Adrenal gland (tissue), 5 donors: ENCODE data around the gene SLC26A1.

Experiments
- POLR2A ChIP-seq, 2 donors: fragments of 450-650 bp; IDR thresholded peaks; one replicate each; pipeline ENCODE4 v1.6.1; 2017; ENCODE audit warnings: antibody characterized with exemption in 2 of 2, mild to moderate bottlenecking in 2 of 2, moderate library complexity in 1 of 2
- TF ChIP-seq, protein P1 (sequence below), 6 experiments: fragments of 450-650 bp in 4 of 6; fragments of 200-600 bp in 2 of 6; sonication (generic) in 1 of 6; IDR thresholded peaks; 1 replicate in 5 of 6; 2 replicates in 1 of 6; pipeline versions ENCODE4 v1.5.1 to v1.8.0; 2016 to 2021; ENCODE audit warnings: antibody characterized with exemption in 6 of 6, mild to moderate bottlenecking in 2 of 6, moderate library complexity in 1 of 6
- donor health status: DM: no; HTN: no; CAD: no.

DNA sequence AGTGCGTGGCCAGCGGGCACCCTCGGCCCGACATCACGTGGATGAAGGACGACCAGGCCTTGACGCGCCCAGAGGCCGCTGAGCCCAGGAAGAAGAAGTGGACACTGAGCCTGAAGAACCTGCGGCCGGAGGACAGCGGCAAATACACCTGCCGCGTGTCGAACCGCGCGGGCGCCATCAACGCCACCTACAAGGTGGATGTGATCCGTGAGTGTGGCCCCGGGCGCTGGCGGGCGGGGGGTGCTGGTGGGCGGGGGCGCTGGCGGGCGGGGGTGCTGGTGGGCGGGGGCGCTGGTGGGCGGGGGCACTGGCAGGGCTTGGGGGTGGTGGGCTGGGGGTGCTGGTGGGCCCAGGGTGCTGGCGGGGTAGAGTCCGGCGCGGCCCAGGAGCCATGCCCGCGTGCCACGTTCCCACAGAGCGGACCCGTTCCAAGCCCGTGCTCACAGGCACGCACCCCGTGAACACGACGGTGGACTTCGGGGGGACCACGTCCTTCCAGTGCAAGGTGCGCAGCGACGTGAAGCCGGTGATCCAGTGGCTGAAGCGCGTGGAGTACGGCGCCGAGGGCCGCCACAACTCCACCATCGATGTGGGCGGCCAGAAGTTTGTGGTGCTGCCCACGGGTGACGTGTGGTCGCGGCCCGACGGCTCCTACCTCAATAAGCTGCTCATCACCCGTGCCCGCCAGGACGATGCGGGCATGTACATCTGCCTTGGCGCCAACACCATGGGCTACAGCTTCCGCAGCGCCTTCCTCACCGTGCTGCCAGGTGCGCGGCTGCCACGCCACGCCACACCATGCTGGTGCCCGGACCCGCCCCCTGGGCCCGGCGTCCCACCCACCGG, 30.9 kb upstream of the SLC26A1 start:
- TF ChIP-seq, protein P1, sequence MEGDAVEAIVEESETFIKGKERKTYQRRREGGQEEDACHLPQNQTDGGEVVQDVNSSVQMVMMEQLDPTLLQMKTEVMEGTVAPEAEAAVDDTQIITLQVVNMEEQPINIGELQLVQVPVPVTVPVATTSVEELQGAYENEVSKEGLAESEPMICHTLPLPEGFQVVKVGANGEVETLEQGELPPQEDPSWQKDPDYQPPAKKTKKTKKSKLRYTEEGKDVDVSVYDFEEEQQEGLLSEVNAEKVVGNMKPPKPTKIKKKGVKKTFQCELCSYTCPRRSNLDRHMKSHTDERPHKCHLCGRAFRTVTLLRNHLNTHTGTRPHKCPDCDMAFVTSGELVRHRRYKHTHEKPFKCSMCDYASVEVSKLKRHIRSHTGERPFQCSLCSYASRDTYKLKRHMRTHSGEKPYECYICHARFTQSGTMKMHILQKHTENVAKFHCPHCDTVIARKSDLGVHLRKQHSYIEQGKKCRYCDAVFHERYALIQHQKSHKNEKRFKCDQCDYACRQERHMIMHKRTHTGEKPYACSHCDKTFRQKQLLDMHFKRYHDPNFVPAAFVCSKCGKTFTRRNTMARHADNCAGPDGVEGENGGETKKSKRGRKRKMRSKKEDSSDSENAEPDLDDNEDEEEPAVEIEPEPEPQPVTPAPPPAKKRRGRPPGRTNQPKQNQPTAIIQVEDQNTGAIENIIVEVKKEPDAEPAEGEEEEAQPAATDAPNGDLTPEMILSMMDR (IDR thresholded peaks at IDR 0.05) = no peak
- TF ChIP-seq POLR2A (IDR thresholded peaks at IDR 0.05) = no peak
